AG08395 (cell line): ENCODE data around the gene TBCK.
"Not testable (repeated sequence)": the region's sequence is repeated elsewhere in the genome, so short reads cannot be mapped to it uniquely, and the experiment has no call there.

Experiments used
- DNase-seq: peaks from one replicate; pipeline ENCODE4 v3.0.0; 2012; ENCODE audit warnings: mixed read lengths, low spot score

Gene TBCK

GRCh38 chr4:106321814-106322213 lies 5.8 kb upstream of the TBCK start:
- DNase-seq, result not testable (repeated sequence)

GRCh38 chr4:106321168-106321567 lies 5.2 kb upstream of the TBCK start:
- DNase-seq, result not testable (repeated sequence)

- DNase-seq, result no peak
Observed at GRCh38 chr4:106320235-106320634, 4.2 kb upstream of the TBCK start.

- DNase-seq, result no peak
Observed at GRCh38 chr4:106318511-106318910, 2.5 kb upstream of the TBCK start.

- no peak for DNase-seq
Observed at GRCh38 chr4:106317815-106318214, 1.8 kb upstream of the TBCK start.

GRCh38 chr4:106316773-106317409 lies 882 bp upstream of the TBCK start:
- DNase-seq, result no peak

- DNase-seq, result peak; percentile 19
Observed at GRCh38 chr4:106315476-106315967, 487 bp downstream of the TBCK start.

- no peak for DNase-seq
Observed at GRCh38 chr4:106314960-106315359, 1.0 kb downstream of the TBCK start.

- no peak for DNase-seq
Observed at GRCh38 chr4:106312997-106313522, 2.9 kb downstream of the TBCK start.

- peak; percentile 32 for DNase-seq
Observed at GRCh38 chr4:106312377-106312776, 3.6 kb downstream of the TBCK start.

GRCh38 chr4:106306561-106306960 lies 9.4 kb downstream of the TBCK start:
- DNase-seq, result no peak

GRCh38 chr4:106305435-106306055 lies 10.5 kb downstream of the TBCK start:
- no peak for DNase-seq

GRCh38 chr4:106304632-106305031 lies 11.4 kb downstream of the TBCK start:
- DNase-seq, result no peak

GRCh38 chr4:106303548-106304281 lies 12.3 kb downstream of the TBCK start:
- no peak for DNase-seq

- no peak for DNase-seq
Observed at GRCh38 chr4:106302062-106302438, 14.0 kb downstream of the TBCK start.

- peak; percentile 9 for DNase-seq
Observed at GRCh38 chr4:106301393-106302061, 14.5 kb downstream of the TBCK start.

GRCh38 chr4:106299977-106300376 lies 16.0 kb downstream of the TBCK start:
- DNase-seq, result no peak

- DNase-seq, result no peak
Observed at GRCh38 chr4:106297245-106298035, 18.6 kb downstream of the TBCK start.

- no peak for DNase-seq
Observed at GRCh38 chr4:106294062-106294461, 21.9 kb downstream of the TBCK start.

- DNase-seq, result no peak
Observed at GRCh38 chr4:106291678-106292077, 24.3 kb downstream of the TBCK start.

GRCh38 chr4:106289737-106290136 lies 26.3 kb downstream of the TBCK start:
- DNase-seq, result no peak
